NCI-H748 treated with DMSO at 0.1 percent for 48 hours (cell line): ENCODE measurements around the gene ERC2.
"Not testable (repeated sequence)": the region's sequence is repeated elsewhere in the genome, so short reads cannot be mapped to it uniquely, and the experiment has no call there.

Experiments used
- DNase-seq: peaks from one replicate; lab custom pipeline; 2025; lab: John Stamatoyannopoulos, UW

Gene ERC2

DNA sequence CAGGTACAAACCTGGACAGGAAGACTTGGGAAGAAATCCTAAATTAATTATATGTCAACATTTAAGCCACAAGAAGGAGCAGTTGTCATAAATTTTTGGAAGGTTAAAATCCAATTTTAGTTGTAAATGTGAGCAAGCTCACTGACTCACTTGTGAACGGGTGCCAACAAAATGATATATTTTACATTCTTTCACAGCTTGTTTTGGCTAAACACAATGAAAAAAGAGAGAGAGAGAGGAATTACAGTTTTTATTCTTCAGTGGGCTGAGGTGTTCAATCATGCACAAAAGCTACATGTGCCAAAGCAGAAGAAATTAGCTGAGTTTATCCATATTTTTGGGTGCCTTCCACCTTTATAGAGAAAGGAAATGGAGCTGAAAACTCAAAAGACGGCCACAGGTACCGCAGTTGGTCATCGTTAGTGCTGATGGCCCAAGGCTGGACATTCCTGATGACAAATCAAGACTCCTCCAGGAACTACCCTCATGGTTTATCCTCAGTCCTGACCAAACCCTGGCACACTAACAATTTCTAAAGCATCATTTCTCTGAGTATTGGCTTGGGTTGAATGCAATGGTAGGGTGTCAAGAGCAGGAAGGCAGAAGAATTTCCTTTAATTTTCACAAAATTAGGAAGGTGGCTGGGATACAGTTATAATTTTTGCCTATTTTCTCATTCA lies 943.6 kb downstream of the ERC2 start:
- no peak for DNase-seq

DNA sequence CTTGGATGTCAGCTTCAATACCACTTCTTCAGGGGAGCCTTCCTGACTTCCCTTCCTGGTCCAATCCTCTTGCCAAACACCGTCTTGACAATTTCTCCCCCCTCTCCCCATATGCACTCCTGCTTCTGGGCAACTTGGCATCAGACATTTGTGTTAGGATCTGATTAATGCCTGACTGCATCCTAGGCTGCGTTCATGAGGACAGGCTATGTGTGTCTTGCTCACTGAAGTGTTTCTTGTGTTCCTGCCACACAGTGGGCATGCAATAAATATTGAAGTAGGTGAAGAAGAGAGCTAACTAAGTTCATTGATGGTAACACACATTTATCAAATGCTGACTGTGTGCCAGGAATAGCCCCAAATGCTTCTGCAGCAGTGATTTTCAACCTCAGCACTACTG lies 944.8 kb downstream of the ERC2 start:
- no peak for DNase-seq

DNA sequence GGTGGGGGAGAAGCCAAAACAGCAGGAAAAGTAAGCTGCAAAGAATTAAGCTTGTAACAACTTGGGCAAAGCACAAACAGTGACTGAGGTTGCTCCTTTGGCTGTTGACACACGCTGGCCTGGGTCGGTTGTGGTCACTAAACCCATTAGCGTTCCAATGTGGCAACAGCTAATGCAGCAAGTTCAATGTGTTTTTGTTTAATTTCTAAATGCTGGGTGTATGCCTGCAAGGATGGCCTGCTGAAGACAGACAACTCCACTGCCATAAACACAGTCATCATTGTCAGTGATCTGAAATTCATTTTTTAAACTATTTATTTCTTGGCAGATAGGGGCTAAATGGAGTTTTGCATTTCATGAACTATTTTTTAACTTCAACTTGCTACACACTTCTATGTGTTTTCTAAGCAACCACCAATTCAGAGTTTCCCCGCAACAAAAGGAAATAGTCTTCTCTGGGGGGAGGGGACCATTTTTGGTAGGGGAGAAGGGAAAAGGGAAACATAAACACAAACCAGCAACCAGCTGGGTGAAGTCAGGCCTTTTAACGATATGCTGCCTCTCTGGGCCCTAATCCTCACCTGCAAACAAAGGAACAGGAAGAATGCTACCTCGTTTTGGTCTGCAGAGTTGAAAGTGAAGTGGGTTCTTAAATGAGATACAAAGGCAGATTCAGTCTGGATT lies 946.4 kb downstream of the ERC2 start:
- DNase-seq = no peak

DNA sequence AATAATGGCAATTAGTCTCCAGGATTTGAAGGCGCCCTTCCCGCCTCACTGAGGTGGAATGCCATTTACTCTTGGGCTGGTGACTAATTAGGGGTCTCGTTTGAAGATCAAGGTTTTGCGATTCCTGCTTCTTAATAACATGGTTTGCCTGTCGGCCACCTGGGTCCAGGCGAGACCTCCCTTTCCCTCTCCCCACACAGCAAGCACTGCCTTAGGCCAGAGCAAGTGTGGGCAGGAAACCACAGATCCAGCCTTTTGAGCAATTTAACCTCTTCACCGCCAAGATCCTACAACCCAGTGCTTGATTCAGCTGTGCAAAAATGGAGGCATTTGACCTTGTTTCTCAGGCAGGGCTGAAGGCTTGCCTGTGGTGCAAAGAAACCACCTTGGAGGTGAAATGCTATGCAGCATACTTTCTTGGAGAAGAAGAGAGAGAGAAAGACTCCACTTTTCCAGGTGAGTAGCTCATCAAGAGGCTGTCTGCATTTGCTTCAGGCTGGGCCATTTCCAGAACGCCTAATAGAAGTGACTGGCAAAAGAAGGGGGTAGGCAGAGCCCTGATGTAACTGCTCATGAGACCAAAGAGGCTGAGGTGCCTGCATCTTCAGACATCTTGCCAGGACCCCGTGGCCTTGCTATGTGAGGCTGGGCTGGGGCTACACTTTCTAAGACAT lies 947.1 kb downstream of the ERC2 start:
- DNase-seq = no peak

DNA sequence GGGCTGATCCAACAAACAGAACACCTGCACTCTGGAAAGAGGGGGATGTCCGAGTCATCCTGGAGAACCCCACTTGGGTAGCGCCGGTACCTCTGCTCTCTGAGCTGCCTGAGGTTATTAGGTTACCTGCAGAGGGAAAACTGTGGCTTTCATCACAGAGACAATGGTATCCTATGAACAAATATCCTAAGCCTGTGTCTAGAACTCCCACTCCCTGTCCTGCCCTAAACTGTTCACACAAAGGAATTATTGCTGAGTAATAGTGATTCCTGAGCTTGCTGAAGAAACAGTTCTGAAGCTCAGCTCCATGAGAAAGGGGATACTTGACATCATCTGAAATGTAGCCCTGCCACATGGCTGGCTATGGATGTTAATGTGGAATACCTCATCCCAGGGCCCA lies 949.2 kb downstream of the ERC2 start:
- no peak for DNase-seq

DNA sequence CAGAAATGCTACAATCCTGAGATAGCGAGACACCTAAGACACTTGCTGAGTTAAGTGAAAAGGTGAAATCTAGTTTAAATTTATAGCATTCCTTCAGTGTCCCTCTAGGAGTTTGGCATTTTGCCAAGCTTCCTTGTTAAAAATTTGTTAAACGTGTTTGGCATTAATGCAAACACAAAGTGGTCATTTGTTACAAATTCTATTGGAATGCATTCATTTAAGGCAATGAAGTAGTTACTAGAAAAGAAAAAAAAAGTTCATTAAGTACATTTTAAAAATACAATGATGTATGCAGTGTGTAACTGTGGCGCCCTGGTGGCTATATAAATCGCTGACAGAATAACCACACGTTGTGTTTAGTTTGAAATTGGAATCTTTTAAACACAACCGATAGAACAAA lies 949.8 kb downstream of the ERC2 start:
- no peak for DNase-seq

DNA sequence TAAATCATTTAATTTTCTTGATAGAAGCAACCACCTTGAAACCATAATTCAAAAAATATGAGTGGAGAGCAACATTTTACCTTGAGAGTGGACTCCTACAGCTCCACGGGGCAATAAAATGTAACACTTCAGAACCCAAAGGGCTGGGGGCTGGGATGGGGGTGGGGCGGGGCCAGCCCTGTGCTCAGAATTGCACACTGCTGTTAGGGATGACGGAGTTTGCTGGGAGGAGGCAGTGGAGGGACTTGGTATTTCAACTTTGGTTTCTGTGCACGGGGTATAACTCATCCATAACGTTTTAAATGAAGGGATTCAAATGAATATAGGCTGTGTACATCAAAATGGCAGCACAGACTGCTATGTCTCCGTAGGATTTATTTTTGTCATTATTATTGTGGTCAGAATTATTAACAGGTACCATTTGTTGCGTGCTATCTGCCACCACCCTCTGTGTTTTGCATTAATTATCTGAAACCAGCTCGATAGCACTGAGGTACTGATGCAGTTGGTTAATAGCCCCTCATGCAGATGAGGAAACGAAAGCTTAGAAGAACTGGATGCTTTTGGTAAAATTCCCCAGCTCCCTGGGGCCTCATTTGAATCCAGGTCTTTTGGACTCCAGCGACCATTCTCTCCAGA lies 951.8 kb downstream of the ERC2 start:
- no peak for DNase-seq

DNA sequence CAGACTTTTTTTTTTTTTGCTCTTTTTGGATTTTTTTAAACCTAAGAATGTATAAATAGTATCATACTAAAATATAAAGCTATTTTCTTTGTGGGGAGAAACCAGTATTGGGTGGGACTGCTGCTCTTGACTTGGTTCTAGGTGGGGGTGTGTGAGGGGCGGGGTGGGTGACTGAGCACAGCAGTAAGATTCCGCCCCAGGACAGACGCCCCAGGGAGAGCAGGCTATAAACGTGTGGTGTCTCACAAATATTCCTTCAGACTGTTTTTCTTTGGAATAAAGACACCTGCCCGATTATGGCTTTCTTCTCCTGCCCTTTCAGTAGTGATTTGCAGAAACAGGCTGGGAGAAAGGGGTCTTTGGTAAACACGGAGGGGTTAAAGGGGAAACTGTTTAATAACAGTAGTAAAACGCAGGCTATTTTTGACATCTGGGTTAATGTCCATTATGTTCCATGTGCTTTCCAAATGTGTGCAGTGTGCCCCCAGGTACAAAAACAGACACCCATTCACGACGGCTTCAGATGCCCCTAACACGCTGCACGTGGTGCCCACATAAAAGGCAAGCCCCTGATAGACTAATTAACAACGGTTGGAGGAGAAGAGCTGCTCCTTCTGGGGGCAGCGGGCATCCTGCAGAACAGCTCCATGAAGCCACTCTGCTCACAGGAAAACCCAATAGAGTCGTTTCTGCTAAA lies 952.6 kb downstream of the ERC2 start:
- no peak for DNase-seq

DNA sequence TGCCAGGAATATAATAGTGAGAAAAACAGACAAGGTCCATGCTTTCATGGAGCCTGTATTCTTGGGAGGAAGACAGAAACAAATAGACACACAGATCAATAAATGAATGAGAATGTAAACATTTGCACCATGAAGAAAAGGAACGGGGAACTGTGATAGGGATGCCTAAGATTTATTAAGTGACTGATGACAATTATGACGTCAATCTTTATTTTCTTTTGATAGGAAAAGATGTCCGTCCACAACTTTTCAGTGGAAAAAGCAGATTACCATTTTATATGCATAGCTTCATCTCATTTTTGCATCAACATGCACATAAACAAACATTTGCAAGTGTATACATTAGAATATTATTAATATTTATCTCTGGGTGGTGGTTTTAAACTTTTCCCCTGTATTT lies 953.3 kb downstream of the ERC2 start:
- DNase-seq = no peak

DNA sequence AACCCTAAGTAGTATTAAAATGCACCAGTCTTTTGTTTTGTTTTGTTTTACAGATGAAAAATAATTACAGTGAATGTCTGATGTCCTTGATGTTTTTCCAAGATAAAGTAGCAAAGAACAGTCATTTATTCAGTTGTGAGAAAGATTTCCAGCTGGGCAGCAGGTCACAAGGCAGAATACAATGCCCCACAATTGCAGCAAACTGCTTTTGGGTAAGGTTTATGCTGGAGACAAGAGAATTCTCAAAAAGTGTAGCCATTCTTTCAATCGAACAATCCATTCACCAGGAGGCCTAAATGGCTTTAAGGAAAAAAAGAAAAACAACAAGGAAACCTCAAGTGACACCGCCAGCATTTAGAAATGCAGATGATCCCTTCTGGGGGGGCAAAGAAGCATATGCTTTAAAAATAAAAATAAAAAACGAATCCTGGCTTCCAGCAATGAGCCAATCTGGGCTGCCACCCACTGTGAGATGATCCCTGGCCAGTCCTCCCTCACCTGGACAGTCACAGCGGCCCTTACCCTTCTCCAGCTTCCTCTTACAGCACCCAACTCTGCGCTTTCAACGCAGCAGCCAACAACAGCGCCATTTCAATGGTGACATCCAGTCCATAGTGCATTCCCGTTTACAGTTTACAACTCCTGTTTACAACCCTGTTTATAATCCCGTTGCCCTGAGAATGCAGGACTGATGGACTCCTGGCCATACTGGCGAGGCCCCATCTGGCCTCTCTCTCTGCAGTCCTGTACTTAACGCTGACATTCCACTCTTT lies 955.5 kb downstream of the ERC2 start:
- DNase-seq = no peak

DNA sequence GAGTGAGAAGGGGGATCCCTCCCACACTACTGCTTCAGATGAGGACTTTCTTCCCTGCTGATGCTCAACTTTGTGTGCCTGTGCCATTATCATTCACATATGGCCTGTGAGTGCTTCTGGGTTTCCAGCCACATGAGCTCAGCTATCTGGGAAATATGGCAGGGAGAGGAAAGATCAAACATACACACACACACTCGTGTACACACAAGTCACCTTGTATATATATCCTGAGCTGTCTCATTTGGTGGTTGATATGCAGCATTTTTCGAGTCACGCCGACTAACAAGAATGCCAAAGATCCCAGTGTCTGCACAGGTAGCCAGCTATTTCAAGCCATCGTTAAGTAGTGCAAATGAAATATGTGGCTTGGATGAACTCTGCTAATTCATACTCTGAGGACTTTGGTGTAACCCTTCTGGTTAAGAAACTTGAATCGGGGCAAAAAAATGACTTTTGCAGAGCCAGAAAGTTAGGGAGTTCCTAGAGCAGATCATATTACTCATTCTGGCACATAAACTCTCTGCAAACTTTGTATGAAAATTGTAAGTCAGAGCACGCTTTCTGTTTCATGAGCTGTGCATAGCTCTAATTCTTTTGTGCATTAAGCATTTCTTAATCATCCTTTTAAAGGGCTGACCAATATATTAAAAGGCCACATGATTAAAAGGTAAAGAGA lies 956.2 kb downstream of the ERC2 start:
- DNase-seq = no peak

DNA sequence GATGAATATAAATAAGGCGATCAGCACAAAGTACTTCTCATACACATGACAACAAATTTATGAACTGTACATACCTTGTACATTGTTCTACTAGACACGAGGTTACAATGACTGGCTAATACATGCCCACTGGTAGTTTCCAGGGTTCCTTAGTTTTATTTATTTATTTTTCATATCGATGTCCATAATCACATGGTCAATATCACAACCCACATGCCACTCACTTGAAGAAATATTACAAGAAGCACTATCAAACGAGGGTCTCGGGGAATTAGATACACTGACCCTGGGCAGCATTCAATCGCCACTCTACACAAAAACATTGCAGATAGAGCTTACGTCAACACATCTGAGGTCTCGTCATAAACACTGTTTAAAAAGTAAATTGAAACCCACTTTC lies 959.9 kb downstream of the ERC2 start:
- no peak for DNase-seq

DNA sequence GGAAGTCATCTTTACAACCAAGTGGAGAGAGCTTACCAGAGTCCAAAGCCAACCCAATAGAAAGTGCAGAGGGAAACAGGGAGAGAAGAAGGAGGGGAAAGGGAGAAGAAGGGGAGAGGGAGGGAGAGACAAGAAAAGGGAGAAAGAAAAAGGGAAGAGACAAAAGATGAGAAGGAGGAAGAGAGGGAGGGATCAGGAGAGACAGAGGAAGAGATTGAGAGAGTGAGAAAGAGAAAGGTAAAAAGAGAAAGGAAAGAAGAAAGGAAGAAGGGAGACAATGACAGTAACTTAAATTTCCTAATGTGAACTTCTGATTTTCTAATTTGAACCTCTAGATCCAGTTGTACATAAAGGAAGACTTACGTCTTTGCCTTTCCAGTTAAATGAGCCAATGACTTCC lies 960.5 kb downstream of the ERC2 start:
- no peak for DNase-seq

DNA sequence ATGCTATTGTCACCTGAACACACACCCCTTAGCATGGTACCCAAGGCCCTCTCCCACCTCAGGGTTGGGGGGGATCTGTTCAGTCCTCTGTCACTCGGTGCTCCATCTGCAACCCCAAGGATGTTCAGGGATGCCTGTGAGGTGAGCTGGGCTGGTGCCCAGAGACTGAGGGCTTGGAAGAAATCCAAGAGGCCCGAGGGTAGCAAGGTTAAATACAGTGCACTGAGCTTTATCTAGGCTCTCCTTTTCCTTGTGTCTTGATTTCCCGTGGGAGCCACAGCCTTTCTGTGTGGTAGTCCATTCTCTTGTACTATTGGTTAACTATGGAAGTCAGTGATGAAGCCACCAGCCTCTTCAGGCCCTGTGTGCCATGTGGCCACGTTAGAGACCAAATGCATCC lies 962.5 kb downstream of the ERC2 start:
- DNase-seq = no peak

DNA sequence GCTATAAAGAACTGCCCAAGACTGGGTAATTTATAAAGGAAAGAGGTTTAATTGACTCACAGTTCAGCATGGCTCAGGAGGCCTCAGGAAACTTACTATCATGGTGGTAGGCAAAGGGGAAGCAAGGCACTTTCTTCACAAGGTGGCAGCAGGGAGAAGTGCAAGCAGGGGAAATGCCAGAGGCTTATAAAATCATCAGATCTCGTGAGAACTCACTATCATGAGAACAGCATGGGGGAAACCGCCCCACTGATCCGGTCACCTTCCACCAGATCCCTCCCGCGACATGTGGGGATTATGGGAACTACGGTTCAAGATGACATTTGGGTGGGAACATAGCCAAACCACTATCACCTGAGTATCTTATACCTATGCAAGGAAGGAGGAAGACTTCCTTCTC lies 963.2 kb downstream of the ERC2 start:
- DNase-seq = not testable (repeated sequence)

DNA sequence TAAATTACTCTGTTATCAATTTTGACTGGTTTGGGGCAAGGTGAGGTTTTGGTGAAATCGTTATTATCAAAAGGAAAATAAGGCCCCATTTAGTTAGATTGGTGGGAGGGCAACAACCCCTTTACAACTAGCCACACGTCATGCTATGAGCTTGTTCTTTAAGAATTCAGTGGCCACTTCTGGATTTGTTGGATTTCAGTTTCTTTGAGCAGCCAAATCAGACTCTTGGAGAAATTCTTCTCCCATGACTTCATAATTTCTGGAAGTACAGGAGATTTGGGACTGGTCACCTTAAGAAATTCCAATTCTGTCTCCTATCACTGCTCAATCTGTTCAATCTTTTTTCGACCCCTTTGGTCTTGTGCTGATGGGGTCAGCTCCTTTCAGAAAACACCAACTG lies 966.4 kb downstream of the ERC2 start:
- no peak for DNase-seq

DNA sequence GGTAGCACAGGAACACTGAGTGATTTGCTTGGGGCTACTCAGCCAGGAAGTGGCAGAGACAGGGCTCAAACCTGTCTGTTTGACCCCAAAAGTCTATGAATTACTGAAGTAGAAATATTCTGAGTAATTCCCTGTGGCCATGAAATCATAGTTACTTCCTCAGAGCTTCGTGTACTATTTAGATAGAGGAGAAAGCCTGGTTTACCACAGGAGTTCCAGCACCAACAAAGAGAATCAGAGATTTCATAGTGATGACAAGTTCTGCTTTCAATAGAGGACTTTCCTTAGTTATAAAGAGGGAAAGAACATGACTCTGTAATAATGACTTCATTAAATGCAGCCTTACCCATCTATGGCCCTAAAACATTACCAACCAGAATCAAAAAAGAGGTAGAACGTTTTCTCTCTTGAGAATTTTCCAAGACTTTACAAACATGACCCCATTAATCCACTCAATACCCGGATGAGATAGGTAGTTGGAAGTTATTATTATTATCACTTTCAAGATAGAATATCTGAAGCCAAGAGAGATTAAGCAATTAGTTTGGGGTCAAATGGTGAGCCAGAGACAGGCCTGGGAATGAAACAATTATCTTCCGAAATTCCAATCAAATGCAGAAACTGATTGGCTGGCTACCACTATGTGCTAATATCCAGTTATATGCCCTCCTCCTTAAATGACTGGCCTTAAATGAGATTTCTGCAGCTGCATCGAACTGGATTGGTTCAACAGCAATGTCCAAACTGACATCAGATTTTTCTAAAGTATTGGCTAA lies 967.5 kb downstream of the ERC2 start:
- no peak for DNase-seq

DNA sequence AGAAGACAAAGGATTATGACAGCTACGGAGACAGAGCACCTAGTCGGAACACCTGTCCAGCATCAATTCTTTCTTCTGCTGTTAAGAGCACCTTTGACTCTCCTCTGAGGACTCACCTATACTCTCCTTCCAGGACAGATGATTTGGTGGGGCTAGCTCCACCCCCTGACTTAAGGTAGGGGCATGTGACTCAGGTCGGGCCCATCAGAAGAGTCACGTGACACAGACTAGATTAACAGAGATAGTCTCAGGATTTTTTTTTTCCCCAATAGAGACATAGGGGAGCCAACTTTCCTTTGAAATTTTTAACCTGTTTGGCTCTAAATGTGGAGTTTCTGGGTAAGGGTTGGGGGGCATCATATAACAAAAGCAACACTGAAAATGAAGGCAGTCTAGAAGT lies 969.7 kb downstream of the ERC2 start:
- DNase-seq = no peak

DNA sequence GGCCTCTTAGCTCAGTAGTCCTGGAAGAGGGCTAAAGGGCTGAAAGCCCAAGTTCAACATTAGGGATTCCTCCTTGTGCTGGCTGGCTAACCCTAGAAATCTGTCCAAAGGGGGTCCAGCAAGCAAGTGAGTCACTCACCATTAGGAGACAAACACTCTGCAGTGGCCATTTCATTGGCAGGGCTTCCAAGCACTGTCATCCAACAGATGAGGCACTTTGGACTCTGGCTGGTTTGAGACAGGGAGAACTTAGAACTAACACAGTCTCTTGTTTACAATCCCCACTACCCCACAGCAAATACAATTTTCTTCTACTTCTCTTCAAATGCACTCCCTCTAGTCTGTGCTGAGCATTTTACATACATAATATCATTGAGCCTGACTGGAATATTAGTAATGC lies 971.0 kb downstream of the ERC2 start:
- DNase-seq = no peak

DNA sequence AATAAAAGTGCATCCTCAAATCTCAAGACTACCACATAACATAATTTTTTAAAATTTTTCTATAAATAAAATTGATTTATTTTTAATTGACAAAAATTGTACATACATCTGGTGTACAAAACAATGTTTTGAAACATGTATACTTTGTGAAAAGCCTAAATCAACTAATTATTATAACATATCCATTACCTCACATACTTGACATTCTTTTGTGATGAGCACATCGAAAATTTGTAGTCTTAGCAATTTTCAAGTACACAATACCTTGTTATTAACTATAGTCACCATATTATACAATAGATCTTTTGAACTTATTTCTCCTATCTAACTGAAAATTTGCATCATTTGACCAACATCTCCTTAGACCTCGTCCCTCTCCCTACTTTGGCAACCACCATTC lies 973.3 kb downstream of the ERC2 start:
- no peak for DNase-seq
